ENCODE results near the gene EEIG1.
A peak's percentile ranks its signal among the peaks of the same experiment; 100 is the strongest.

EEIG1 gene

DNA sequence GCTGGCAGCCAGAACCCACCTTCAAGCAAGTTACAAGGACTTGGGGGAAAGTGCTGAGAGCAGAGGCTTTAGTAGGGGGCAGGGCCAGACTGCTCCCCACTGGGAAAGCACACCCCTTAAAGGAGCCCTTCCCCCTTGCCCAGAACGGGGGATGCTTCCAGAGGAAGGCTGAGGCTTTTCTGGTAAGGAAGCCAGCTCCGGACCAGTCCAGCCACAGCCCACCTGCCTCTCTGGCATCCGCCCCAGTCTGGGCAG is 38.9 kb downstream of the EEIG1 start:
- TF ChIP-seq, protein P1, sequence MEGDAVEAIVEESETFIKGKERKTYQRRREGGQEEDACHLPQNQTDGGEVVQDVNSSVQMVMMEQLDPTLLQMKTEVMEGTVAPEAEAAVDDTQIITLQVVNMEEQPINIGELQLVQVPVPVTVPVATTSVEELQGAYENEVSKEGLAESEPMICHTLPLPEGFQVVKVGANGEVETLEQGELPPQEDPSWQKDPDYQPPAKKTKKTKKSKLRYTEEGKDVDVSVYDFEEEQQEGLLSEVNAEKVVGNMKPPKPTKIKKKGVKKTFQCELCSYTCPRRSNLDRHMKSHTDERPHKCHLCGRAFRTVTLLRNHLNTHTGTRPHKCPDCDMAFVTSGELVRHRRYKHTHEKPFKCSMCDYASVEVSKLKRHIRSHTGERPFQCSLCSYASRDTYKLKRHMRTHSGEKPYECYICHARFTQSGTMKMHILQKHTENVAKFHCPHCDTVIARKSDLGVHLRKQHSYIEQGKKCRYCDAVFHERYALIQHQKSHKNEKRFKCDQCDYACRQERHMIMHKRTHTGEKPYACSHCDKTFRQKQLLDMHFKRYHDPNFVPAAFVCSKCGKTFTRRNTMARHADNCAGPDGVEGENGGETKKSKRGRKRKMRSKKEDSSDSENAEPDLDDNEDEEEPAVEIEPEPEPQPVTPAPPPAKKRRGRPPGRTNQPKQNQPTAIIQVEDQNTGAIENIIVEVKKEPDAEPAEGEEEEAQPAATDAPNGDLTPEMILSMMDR (IDR thresholded peaks at IDR 0.05), result no peak
- H3K27me3 Mint-ChIP-seq (ENCODE audit: low read depth, poor library complexity), result no peaks in the 10 kb centered on the region
- DNase-seq, result no peak
- H3K9me3 Mint-ChIP-seq, result no peaks in the 10 kb centered on the region
- H3K27ac Mint-ChIP-seq, result no peak overlapping the region
- H3K36me3 Mint-ChIP-seq (ENCODE audit: low read depth), result peaks cover 10% of the 10 kb centered on the region
- no peak overlapping the region for H3K4me3 Mint-ChIP-seq
- H3K4me1 Mint-ChIP-seq, result peaks cover 36% of the 10 kb centered on the region

DNA sequence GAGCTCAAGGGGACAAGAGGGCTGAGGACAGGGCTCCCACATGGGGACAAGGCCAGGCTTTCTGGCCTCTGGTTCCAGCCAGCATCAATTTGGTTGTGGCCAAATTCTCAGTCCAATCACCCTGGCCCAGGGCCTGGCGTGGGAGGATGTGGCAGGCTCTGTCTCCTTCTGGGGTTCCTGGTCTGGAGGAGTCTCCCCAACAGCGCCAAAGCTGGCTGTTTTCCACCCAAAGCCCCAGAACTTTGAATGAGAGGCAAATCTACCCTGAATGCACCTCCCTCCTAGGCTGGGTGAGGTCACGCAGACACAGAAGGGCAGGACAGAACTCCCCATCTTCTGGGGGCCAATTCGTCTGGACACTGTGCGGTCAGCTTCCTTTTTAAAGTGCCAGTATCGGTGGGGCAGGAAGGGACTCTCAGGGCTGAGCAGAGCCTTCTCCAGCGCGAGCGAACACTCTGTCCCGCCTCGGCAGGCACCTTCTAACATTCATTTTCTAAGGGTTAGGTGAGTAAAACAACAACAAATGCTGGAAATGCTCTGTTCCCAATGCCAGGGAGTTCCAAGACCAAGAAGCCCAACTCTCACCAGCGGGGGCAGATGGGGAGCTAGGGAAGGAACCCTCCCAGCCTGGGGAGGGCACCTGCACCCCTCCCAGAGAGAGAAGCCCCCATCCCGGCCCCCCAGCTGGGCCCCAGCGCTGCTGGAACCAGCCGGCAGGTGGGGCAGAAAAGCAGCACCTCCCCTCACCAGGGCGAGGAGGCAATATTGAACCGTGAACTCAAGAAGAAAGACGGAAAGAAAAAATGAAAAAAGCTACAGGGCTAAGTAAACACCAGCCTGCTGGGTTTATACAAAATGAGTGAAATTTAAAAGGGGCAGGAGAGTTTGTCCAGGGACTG is 39.5 kb downstream of the EEIG1 start:
- TF ChIP-seq, protein P1 (IDR thresholded peaks at IDR 0.05), result no peak
- no peak for DNase-seq
- no peak overlapping the region for H3K4me3 Mint-ChIP-seq
- no peaks in the 10 kb centered on the region for H3K9me3 Mint-ChIP-seq
- peaks cover 39% of the 10 kb centered on the region for H3K4me1 Mint-ChIP-seq
- H3K36me3 Mint-ChIP-seq (ENCODE audit: low read depth), result peaks cover 10% of the 10 kb centered on the region
- no peak overlapping the region for H3K27ac Mint-ChIP-seq
- no peaks in the 10 kb centered on the region for H3K27me3 Mint-ChIP-seq (ENCODE audit: low read depth, poor library complexity)

DNA sequence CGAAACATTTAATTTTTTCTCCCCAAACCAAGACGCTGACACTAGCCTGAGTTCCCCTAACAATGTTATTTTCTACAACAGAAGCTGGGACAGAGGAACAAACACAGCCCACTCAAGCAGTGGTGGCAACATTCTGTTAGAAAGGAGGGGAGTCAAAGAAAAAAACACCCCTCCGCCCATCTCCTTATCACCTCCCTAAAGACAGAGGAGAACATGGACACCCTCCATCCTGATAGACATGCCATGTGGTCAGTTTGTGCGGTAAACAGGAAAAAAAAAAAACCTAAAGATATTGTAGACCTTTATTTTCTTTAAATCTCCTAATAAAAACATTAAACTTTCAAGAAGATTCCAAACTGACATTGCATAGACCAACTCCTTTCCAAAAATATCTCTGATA is 40.2 kb downstream of the EEIG1 start:
- peaks cover 46% of the 10 kb centered on the region for H3K4me1 Mint-ChIP-seq

DNA sequence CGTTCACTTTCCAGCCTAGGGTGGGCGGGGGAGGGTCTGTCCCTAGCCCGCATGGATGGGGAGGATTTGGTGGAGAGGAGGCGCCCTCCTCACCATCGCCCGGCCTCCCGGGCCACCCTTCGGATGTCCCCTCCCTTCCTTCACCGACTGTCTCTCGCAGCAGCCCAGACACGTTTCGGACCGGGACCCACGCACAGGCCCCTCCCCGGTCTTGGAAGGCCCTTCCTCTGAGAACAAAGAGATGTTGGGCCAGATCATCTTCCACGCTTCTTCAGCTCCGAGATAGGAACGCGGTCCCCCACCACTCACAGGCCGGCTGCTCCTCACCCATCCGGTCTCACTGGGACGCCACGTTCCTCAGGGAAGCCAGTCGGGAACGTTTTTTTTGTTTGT is 42.5 kb downstream of the EEIG1 start:
- TF ChIP-seq, protein P1 (IDR thresholded peaks at IDR 0.05), result no peak
- Mint-ChIP-seq H3K36me3 (ENCODE audit: low read depth) (peaks cover 10% of the 10 kb centered on the region), H3K9me3 (no peaks in the 10 kb centered on the region), H3K27me3 (ENCODE audit: low read depth, poor library complexity) (no peaks in the 10 kb centered on the region), H3K4me3 (peak overlapping the region; percentile 67), H3K4me1 (peaks cover 48% of the 10 kb centered on the region), H3K27ac (peak overlapping the region; percentile 57)
- DNase-seq, result no peak

More for the DNA sequence above, 40.2 kb downstream of the EEIG1 start:
- Mint-ChIP-seq H3K36me3 (ENCODE audit: low read depth) (peaks cover 10% of the 10 kb centered on the region), H3K9me3 (no peaks in the 10 kb centered on the region), H3K27ac (no peak overlapping the region), H3K4me3 (no peak overlapping the region), H3K27me3 (ENCODE audit: low read depth, poor library complexity) (no peaks in the 10 kb centered on the region)
- TF ChIP-seq, protein P1 (IDR thresholded peaks at IDR 0.05), result no peak
- DNase-seq, result no peak

DNA sequence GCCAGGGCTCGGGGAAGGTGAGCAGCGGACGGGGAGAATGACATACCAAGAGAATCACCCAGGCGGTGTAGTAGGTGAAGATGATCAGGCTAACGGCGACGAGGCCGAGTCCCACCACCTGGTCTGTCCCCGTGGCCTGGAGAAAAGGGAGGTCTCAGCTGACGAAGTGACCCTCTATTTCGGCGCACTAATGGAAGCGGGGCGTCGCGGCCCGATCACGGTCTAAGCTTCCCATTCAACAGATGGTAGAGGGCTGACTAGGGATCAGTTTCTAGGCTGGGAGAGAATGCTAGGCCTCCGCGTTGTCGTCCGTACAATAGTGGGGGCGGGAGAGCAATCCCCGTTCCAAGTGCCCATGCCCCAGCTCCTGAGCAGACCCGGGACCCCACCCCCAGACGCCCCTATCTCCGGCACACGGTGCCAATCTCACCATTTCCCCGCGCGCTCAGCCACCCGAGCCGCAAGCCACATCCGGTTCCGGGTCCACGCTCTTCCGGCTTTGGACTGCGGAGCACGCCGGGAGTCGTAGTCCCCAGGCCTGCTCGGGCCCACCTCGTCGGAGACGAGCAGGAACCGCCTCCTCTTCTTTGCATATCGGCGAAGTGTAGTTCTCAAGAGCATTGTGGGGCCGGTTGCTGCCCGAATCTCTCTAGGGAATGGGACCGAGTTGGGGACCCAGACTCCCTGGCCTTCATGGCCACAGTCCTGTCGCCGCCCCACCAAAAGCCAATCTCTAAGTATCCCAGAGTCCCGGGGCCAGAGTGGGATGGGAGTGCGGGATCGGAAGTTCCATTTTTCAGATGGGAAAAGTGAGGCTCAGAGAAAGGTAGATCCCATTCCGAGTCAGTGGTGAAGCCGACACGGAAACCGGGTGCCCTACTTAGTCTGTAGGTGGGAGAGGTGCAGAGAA is 43.1 kb downstream of the EEIG1 start, which contains the start of gene DPM2:
DPM2 (minus strand) TSS at position 467 of the 910 bp plus-strand sequence; CDS start at position 433, 34 bp downstream.
- no peaks in the 10 kb centered on the region for H3K27me3 Mint-ChIP-seq (ENCODE audit: low read depth, poor library complexity)
- H3K4me1 Mint-ChIP-seq, result peaks cover 43% of the 10 kb centered on the region
- peak; percentile 74 for DNase-seq
- peaks cover 5% of the 10 kb centered on the region for H3K36me3 Mint-ChIP-seq (ENCODE audit: low read depth)
- H3K27ac Mint-ChIP-seq, result peak within 1 kb of the TSS; percentile 57
- H3K4me3 Mint-ChIP-seq, result peak within 1 kb of the TSS; percentile 93
- H3K9me3 Mint-ChIP-seq, result no peaks in the 10 kb centered on the region
- TF ChIP-seq, protein P1 (IDR thresholded peaks at IDR 0.05), result no peak
